Calu3 (cell line): ENCODE results near the gene RAB14. TPM values are rescaled to one million over a fixed set of nuclear protein-coding genes. Genes with fewer than 3 reads are reported as not detected.

ENCODE experiments used
- BruUV-seq: library from RNA; stranded (reverse); fragments of 400-500 nt; replicated peaks from 2 replicates; lab custom pipeline; 2021; lab: Mats Ljungman, UMichigan
- CTCF ChIA-PET: fragments of 300-600 bp; sonication (Branson Sonifier 250); formaldehyde crosslinking; loops from one replicate; lab custom pipeline; 2022; ENCODE audit warnings: antibody characterized with exemption; lab: Charles Lee
- DNase-seq: peaks from one replicate; pipeline ENCODE4 v3.0.0; 2022
- H3K27ac Mint-ChIP-seq: one replicate; pipeline ENCODE4 v1.8.0; 2022; ENCODE audit warnings: mixed read lengths; ENCODE audit not compliant: unreplicated experiment
- H3K27me3 Mint-ChIP-seq: one replicate; pipeline ENCODE4 v1.8.0; 2022; ENCODE audit warnings: mixed read lengths; ENCODE audit not compliant: unreplicated experiment
- H3K36me3 Mint-ChIP-seq: one replicate; pipeline ENCODE4 v1.8.0; 2022; ENCODE audit warnings: mild to moderate bottlenecking, moderate library complexity, mixed read lengths; ENCODE audit not compliant: insufficient read depth, unreplicated experiment
- H3K4me1 Mint-ChIP-seq: one replicate; pipeline ENCODE4 v1.8.0; 2022; ENCODE audit warnings: mild to moderate bottlenecking, low read depth, mixed read lengths; ENCODE audit not compliant: unreplicated experiment
- H3K4me3 Mint-ChIP-seq: one replicate; pipeline ENCODE4 v1.8.0; 2022; ENCODE audit warnings: mild to moderate bottlenecking, low read depth, moderate library complexity, mixed read lengths; ENCODE audit not compliant: unreplicated experiment
- H3K9me3 Mint-ChIP-seq: one replicate; pipeline ENCODE4 v1.8.0; 2022; ENCODE audit warnings: low read depth, mixed read lengths; ENCODE audit not compliant: unreplicated experiment
- CTCF ChIP-seq: fragments of 200-600 bp; IDR thresholded peaks from one replicate; pipeline ENCODE4 v1.8.0; 2022; ENCODE audit warnings: antibody characterized with exemption; ENCODE audit not compliant: unreplicated experiment
- intact Hi-C: fragments of 100-400 bp; cut with micrococcal nuclease; formaldehyde crosslinking; loops from one replicate; pipeline ENCODE4 v1.10.0; 2022; ENCODE audit not compliant: unreplicated experiment
- total RNA-seq: library from RNA; stranded (reverse); gene quantifications from 2 replicates; pipeline ENCODE4 v1.2.3, GENCODE V29; 2022

Gene RAB14
- total RNA-seq, 1 experiment from 2014 or later: 42.5 TPM

- TF ChIP-seq CTCF: no peak
- CTCF ChIA-PET: no interaction called here
- no peaks in the 10 kb centered on the region for H3K27me3 Mint-ChIP-seq
- H3K4me1 Mint-ChIP-seq: peaks cover 10% of the 10 kb centered on the region
- peaks cover 11% of the 10 kb centered on the region for H3K36me3 Mint-ChIP-seq
- H3K9me3 Mint-ChIP-seq: no peaks in the 10 kb centered on the region
- DNase-seq: no peak
- no peak overlapping the region for H3K27ac Mint-ChIP-seq
- no TSS peak for BruUV-seq
- no peak overlapping the region for H3K4me3 Mint-ChIP-seq
- intact Hi-C loops: no loop called here
Observed at GRCh38 chr9:121178676-121179372, 22.8 kb downstream of the RAB14 start.

- CTCF ChIA-PET: no interaction called here
- TF ChIP-seq CTCF: no peak
- Mint-ChIP-seq H3K4me3 (no peak overlapping the region), H3K9me3 (no peaks in the 10 kb centered on the region), H3K36me3 (peaks cover 12% of the 10 kb centered on the region), H3K4me1 (no peaks in the 10 kb centered on the region), H3K27ac (no peak overlapping the region), H3K27me3 (no peaks in the 10 kb centered on the region)
- DNase-seq: no peak
- intact Hi-C loops: no loop called here
- BruUV-seq: no TSS peak
Observed at GRCh38 chr9:121173501-121173900, 28.2 kb downstream of the RAB14 start.

- Mint-ChIP-seq H3K36me3 (peaks cover 12% of the 10 kb centered on the region), H3K27ac (no peak overlapping the region), H3K9me3 (no peaks in the 10 kb centered on the region), H3K4me1 (no peaks in the 10 kb centered on the region), H3K27me3 (no peaks in the 10 kb centered on the region), H3K4me3 (no peak overlapping the region)
- BruUV-seq: no TSS peak
- CTCF ChIA-PET: interaction anchor here (0.6 kb wide), 1 partner anchor 973 kb away, joined by 3 read pairs; no protein-coding TSS in a partner anchor
- no peak for DNase-seq
- intact Hi-C loops: no loop called here
- TF ChIP-seq CTCF: no peak
Observed at GRCh38 chr9:121172726-121173487, 28.8 kb downstream of the RAB14 start.

- no peak overlapping the region for H3K27ac Mint-ChIP-seq
- CTCF ChIA-PET: interaction anchor here (1.1 kb wide), 1 partner anchor 28 kb away, joined by 3 read pairs; no protein-coding TSS in a partner anchor
Observed at GRCh38 chr9:121171236-121171635, 30.4 kb downstream of the RAB14 start.

More at GRCh38 chr9:121171236-121171635, 30.4 kb downstream of the RAB14 start:
- Mint-ChIP-seq H3K27me3 (no peaks in the 10 kb centered on the region), H3K9me3 (no peaks in the 10 kb centered on the region), H3K36me3 (peaks cover 12% of the 10 kb centered on the region), H3K4me1 (no peaks in the 10 kb centered on the region), H3K4me3 (no peak overlapping the region)
- intact Hi-C loops: no loop called here
- no TSS peak for BruUV-seq
- DNase-seq: no peak
- TF ChIP-seq CTCF: no peak
